H1 (cell line): ENCODE results near the gene PLD5. TPM values are rescaled to one million over a fixed set of nuclear protein-coding genes. Genes with fewer than 3 reads are reported as not detected.

Experiments
- CTCF ChIA-PET: fragments of 300-600 bp; sonication (Branson Sonifier 250); formaldehyde crosslinking; loops from one replicate; lab custom pipeline; 2021; ENCODE audit not compliant: partially characterized antibody; lab: Charles Lee
- POLR2A ChIA-PET: fragments of 300-600 bp; sonication (Branson Sonifier 250); formaldehyde crosslinking; loops from one replicate; lab custom pipeline; 2021; ENCODE audit warnings: inconsistent platforms; ENCODE audit not compliant: partially characterized antibody; lab: Charles Lee
- DNase-seq, 2 experiments: peaks; one replicate each; pipeline versions ENCODE4 v3.0.0 to v3.0.0-alpha.2; 2010 to 2022; ENCODE audit warnings: low spot score in 2 of 2, low read depth in 1 of 2, mixed read lengths in 1 of 2
- FAIRE-seq: peaks from 2 replicates; lab custom pipeline; 2011; peaks lifted over from hg19 to GRCh38; lab: Jason Lieb, UNC
- H2AFZ ChIP-seq: 2 replicates; pipeline ENCODE4 v1.8.1; 2012; ENCODE audit warnings: low read length, inconsistent platforms
- H2AK5ac ChIP-seq: 2 replicates; pipeline ENCODE4 v1.6.1; 2013; ENCODE audit warnings: low read depth, low read length
- H2BK120ac ChIP-seq: replicated peaks from 2 replicates; pipeline ENCODE3; 2013; ENCODE audit warnings: low read depth, low read length, inconsistent platforms
- H2BK12ac ChIP-seq: 2 replicates; pipeline ENCODE4 v1.6.1; 2013; ENCODE audit warnings: low read depth, low read length
- H2BK15ac ChIP-seq: 2 replicates; pipeline ENCODE4 v1.6.1; 2013; ENCODE audit warnings: low read length
- H2BK20ac ChIP-seq: 2 replicates; pipeline ENCODE4 v1.6.1; 2013; ENCODE audit warnings: low read length
- H2BK5ac ChIP-seq: 2 replicates; pipeline ENCODE4 v1.6.1; 2013; ENCODE audit warnings: low read depth, low read length
- H3K14ac ChIP-seq: 2 replicates; pipeline ENCODE4 v1.6.1; 2013; ENCODE audit warnings: inconsistent platforms; ENCODE audit not compliant: insufficient read length
- H3K18ac ChIP-seq: 2 replicates; pipeline ENCODE4 v1.6.1; 2013; ENCODE audit warnings: low read length; ENCODE audit errors: extremely low read depth
- H3K23ac ChIP-seq: 2 replicates; pipeline ENCODE4 v1.6.1; 2013; ENCODE audit warnings: inconsistent platforms; ENCODE audit not compliant: insufficient read length
- H3K23me2 ChIP-seq: 2 replicates; pipeline ENCODE4 v1.6.1; 2013; ENCODE audit warnings: low read depth, low read length
- H3K27ac ChIP-seq: 2 replicates; pipeline ENCODE4 v1.6.1; 2011; ENCODE audit warnings: low read depth, low read length, inconsistent platforms
- H3K27me3 ChIP-seq, 4 experiments: replicated peaks in 1 of 4; 1 replicate in 1 of 4; 2 replicates in 3 of 4; pipeline versions ENCODE4 v1.6.1 to v1.8.1; 2011 to 2013; ENCODE audit warnings: low read length in 3 of 4, mild to moderate bottlenecking in 3 of 4, inconsistent platforms in 2 of 4, mixed read lengths in 2 of 4, moderate library complexity in 1 of 4; ENCODE audit not compliant: control insufficient read depth in 3 of 4, insufficient read depth in 3 of 4; ENCODE audit errors: extremely low read depth in 1 of 4
- H3K36me3 ChIP-seq, 4 experiments: 2 replicates each; pipeline versions ENCODE4 v1.6.1 to v1.8.1; 2011 to 2013; ENCODE audit warnings: mild to moderate bottlenecking in 4 of 4, low read length in 3 of 4, moderate library complexity in 2 of 4, control low read depth in 1 of 4, inconsistent platforms in 1 of 4; ENCODE audit not compliant: insufficient read depth in 4 of 4, control insufficient read depth in 2 of 4
- H3K4ac ChIP-seq: replicated peaks from 2 replicates; pipeline ENCODE3; 2013; ENCODE audit warnings: low read length, low read depth, mixed read lengths, inconsistent platforms; ENCODE audit not compliant: insufficient read length
- H3K4me1 ChIP-seq, 4 experiments: replicated peaks in 1 of 4; 1 replicate in 1 of 4; 2 replicates in 3 of 4; pipeline versions ENCODE4 v1.6.1 to v1.8.1; 2011 to 2013; ENCODE audit warnings: low read length in 3 of 4, inconsistent platforms in 2 of 4, mixed read lengths in 1 of 4; ENCODE audit not compliant: insufficient read depth in 4 of 4, control insufficient read depth in 3 of 4
- H3K4me2 ChIP-seq, 2 experiments: 2 replicates each; pipeline versions ENCODE4 v1.6.1 to v1.8.1; 2011 to 2013; ENCODE audit warnings: low read depth in 2 of 2, low read length in 2 of 2, control low read depth in 1 of 2, inconsistent platforms in 1 of 2, mild to moderate bottlenecking in 1 of 2; ENCODE audit not compliant: insufficient read depth in 1 of 2
- H3K4me3 ChIP-seq, 4 experiments: fragments of 200-600, 300-600 bp in 1 of 4; sonication (generic), shearing (Covaris generic), sonication (Bioruptor Twin) in 1 of 4; 2 replicates each; pipeline versions ENCODE4 v1.5.1 to v1.8.1; 2011 to 2016; ENCODE audit warnings: low read length in 4 of 4, low read depth in 3 of 4, control low read depth in 2 of 4, inconsistent platforms in 2 of 4, mild to moderate bottlenecking in 2 of 4, mixed read lengths in 1 of 4, moderate library complexity in 1 of 4; ENCODE audit not compliant: insufficient read depth in 2 of 4; ENCODE audit errors: extremely low read depth in 1 of 4
- H3K56ac ChIP-seq: replicated peaks from 2 replicates; pipeline ENCODE3; 2013; ENCODE audit warnings: low read depth, mild to moderate bottlenecking, mixed read lengths, low read length, inconsistent platforms; ENCODE audit not compliant: insufficient read length
- H3K79me1 ChIP-seq: 2 replicates; pipeline ENCODE4 v1.6.1; 2013; ENCODE audit warnings: low read depth, low read length, control low read depth
- H3K79me2 ChIP-seq, 2 experiments: 2 replicates each; pipeline versions ENCODE4 v1.6.1 to v1.8.1; 2012 to 2013; ENCODE audit warnings: low read length in 2 of 2, mild to moderate bottlenecking in 2 of 2, inconsistent platforms in 1 of 2; ENCODE audit not compliant: insufficient read depth in 2 of 2, control insufficient read depth in 1 of 2
- H3K9ac ChIP-seq, 4 experiments: replicated peaks in 1 of 4; 1 replicate in 1 of 4; 2 replicates in 3 of 4; pipeline versions ENCODE4 v1.6.1 to v1.8.1; 2011 to 2013; ENCODE audit warnings: low read depth in 3 of 4, low read length in 3 of 4, control low read depth in 2 of 4, mild to moderate bottlenecking in 2 of 4, moderate library complexity in 2 of 4, inconsistent platforms in 1 of 4; ENCODE audit errors: extremely low read depth in 1 of 4
- H3K9me3 ChIP-seq, 2 experiments: 2 replicates each; pipeline versions ENCODE4 v1.6.1 to v1.8.1; 2012 to 2013; ENCODE audit warnings: mild to moderate bottlenecking in 2 of 2, moderate library complexity in 2 of 2, control low read depth in 1 of 2, inconsistent platforms in 1 of 2, low read depth in 1 of 2, low read length in 1 of 2, mixed read lengths in 1 of 2; ENCODE audit not compliant: insufficient read depth in 2 of 2
- H4K20me1 ChIP-seq, 2 experiments: replicated peaks in 1 of 2; 2 replicates each; pipeline versions ENCODE3 to v1.8.1; 2011 to 2013; ENCODE audit warnings: inconsistent platforms in 2 of 2, low read length in 2 of 2, mild to moderate bottlenecking in 1 of 2; ENCODE audit not compliant: insufficient read depth in 2 of 2, control insufficient read depth in 1 of 2
- H4K5ac ChIP-seq: 2 replicates; pipeline ENCODE4 v1.6.1; 2013; ENCODE audit warnings: low read length, low read depth, mixed read lengths, inconsistent platforms; ENCODE audit not compliant: insufficient read length
- H4K8ac ChIP-seq: 2 replicates; pipeline ENCODE4 v1.8.0; 2013; ENCODE audit warnings: mild to moderate bottlenecking, moderate library complexity, low read length, inconsistent platforms; ENCODE audit not compliant: insufficient read depth; ENCODE audit errors: extremely low read depth
- H4K91ac ChIP-seq: replicated peaks from 2 replicates; pipeline ENCODE3; 2013; ENCODE audit warnings: low read length, mixed read lengths, inconsistent platforms; ENCODE audit not compliant: insufficient read length
- BACH1 ChIP-seq: IDR thresholded peaks from 2 replicates; pipeline ENCODE4 v1.6.1; 2012; ENCODE audit warnings: low read length, improper control_type of control experiment
- CREB1 ChIP-seq: IDR thresholded peaks from 2 replicates; pipeline ENCODE4 v1.6.1; 2012; ENCODE audit warnings: inconsistent platforms
- CTCF ChIP-seq, 3 experiments: IDR thresholded peaks; 1 replicate in 2 of 3; 2 replicates in 1 of 3; pipeline versions ENCODE4 v1.5.1 to v1.6.1; 2011; ENCODE audit warnings: low read length in 3 of 3, mild to moderate bottlenecking in 3 of 3, inconsistent platforms in 2 of 3, low read depth in 1 of 3, moderate library complexity in 1 of 3; ENCODE audit not compliant: insufficient read depth in 1 of 3; ENCODE audit errors: control extremely low read depth in 1 of 3
- EGR1 ChIP-seq: IDR thresholded peaks from 2 replicates; pipeline ENCODE4 v1.6.1; 2011; ENCODE audit warnings: low read depth, low read length, borderline replicate concordance
- FOSL1 ChIP-seq: IDR thresholded peaks from 2 replicates; pipeline ENCODE4 v1.6.1; 2011; ENCODE audit warnings: mild to moderate bottlenecking, low read depth, low read length, moderate library complexity; ENCODE audit not compliant: insufficient read depth
- GTF2F1 ChIP-seq: IDR thresholded peaks from 2 replicates; pipeline ENCODE4 v1.6.1; 2012; ENCODE audit warnings: low read depth, low read length, improper control_type of control experiment, borderline replicate concordance
- HDAC2 ChIP-seq, 2 experiments: fragments of 300-600 bp in 1 of 2; sonication (generic) in 1 of 2; IDR thresholded peaks; 2 replicates each; pipeline ENCODE4 v1.6.1; 2011 to 2012; ENCODE audit warnings: low read depth in 2 of 2, low read length in 2 of 2, mild to moderate bottlenecking in 2 of 2, moderate library complexity in 2 of 2, borderline replicate concordance in 1 of 2, inconsistent platforms in 1 of 2
- JUN ChIP-seq: IDR thresholded peaks from 2 replicates; pipeline ENCODE4 v1.6.1; 2011; ENCODE audit warnings: low read depth, mild to moderate bottlenecking, improper control_type of control experiment, low read length
- JUND ChIP-seq: IDR thresholded peaks from 2 replicates; pipeline ENCODE4 v1.6.1; 2011; ENCODE audit warnings: mild to moderate bottlenecking, improper control_type of control experiment, low read length
- KDM1A ChIP-seq: fragments of 200-600, 300-600 bp; sonication (generic); IDR thresholded peaks from 2 replicates; pipeline ENCODE4 v1.7.1; 2016; ENCODE audit warnings: mild to moderate bottlenecking, low read length, borderline replicate concordance
- POU5F1 ChIP-seq: IDR thresholded peaks from 2 replicates; pipeline ENCODE4 v1.6.1; 2011; ENCODE audit warnings: low read depth, mild to moderate bottlenecking, low read length, moderate library complexity
- WGBS, 2 experiments: shearing (Covaris generic) in 1 of 2; methylation state at CpG; one replicate each; pipeline versions ENCODE4 v1.1.6 to v1.1.7; 2013 to 2015; ENCODE audit warnings: low lambda C conversion rate in 2 of 2, mixed read lengths in 2 of 2, inconsistent platforms in 1 of 2, low coverage in 1 of 2, missing lambda C conversion rate in 1 of 2; ENCODE audit not compliant: insufficient replicate concordance in 2 of 2, insufficient coverage in 1 of 2, insufficient read length in 1 of 2; ENCODE audit errors: extremely low coverage in 1 of 2, missing lambda C conversion rate in 1 of 2; 5-methylcytosine and 5-hydroxymethylcytosine counted together
- polyA plus RNA-seq, 7 experiments: library from polyadenylated mRNA; depleted of rRNA in 3 of 7; stranded (reverse) in 5 of 7; unstranded in 2 of 7; fragments of >200 nt in 5 of 7; fragments of 200-250 nt in 2 of 7; gene quantifications; 1 replicate in 5 of 7; 2 replicates in 1 of 7; 4 replicates in 1 of 7; pipeline versions ENCODE4 v1.2.1 to v1.2.3, GENCODE V29; 2011 to 2013; ENCODE audit warnings: missing spikeins in 2 of 7, mixed read lengths in 2 of 7
- total RNA-seq: library from RNA; stranded (reverse); fragmentation: NEBNext Ultra II Directional; extraction: Animal tissue kit (Norgen Biotek cat#: 25700); gene quantifications from 2 replicates; pipeline ENCODE4 v1.2.1, GENCODE V29; 2021
- TF ChIP-seq, protein P1 (sequence below): IDR thresholded peaks from 2 replicates; pipeline ENCODE4 v1.6.1; 2012; ENCODE audit warnings: inconsistent platforms

PLD5 gene
- total and polyA plus RNA-seq, 2 of the 8 experiments (the other 6 are each of a cell fraction or from before 2014, with no cell fraction given) = 0.86 to 8.5 TPM

GRCh38 chr1:242240691-242241090 is 283.8 kb downstream of the PLD5 start:
- Histone ChIP-seq H3K27me3 (no peaks in the 10 kb centered on the region; a peak in 1 of 7 replicates), H2BK5ac (no peak overlapping the region), H4K91ac (no peak overlapping the region), H3K23me2 (no peaks in the 10 kb centered on the region), H3K4me1 (peaks cover 0 to 5% (median 2%) of the 10 kb centered on the region in 4 experiments; a peak in 4 of 7 replicates), H4K8ac (no peak overlapping the region), H3K14ac (no peak overlapping the region), H2AK5ac (no peak overlapping the region), H2BK15ac (no peak overlapping the region), H3K4ac (no peak overlapping the region), H3K9me3 (0 out of 4 replicates have a peak, but pooled peaks cover 0 to 2% of the 10 kb centered on the region in 2 experiments), H2BK120ac (no peak overlapping the region), H2BK20ac (no peak overlapping the region), H2BK12ac (no peak overlapping the region), H2AFZ (no peak overlapping the region), H3K56ac (no peak overlapping the region), H3K18ac (no peak overlapping the region), H3K79me2 (no peaks in the 10 kb centered on the region), H3K36me3 (no peaks in the 10 kb centered on the region), H3K23ac (no peak overlapping the region), H3K9ac (no peak overlapping the region), H3K27ac (no peak overlapping the region), H4K20me1 (no peaks in the 10 kb centered on the region), H3K4me3 (no peak overlapping the region), H3K79me1 (no peaks in the 10 kb centered on the region), H4K5ac (no peak overlapping the region), H3K4me2 (no peak overlapping the region)
- 91% methylated on average over 6 of the region's 6 CpGs; no CpG with 5 or more reads in 1 of the 2 experiments for WGBS, 2 experiments
- DNase-seq = no peak
- ChIA-PET POLR2A (no interaction called here), CTCF (no interaction called here)
- FAIRE-seq = no peak
- no peak for TF ChIP-seq FOSL1
- no peak for TF ChIP-seq POU5F1
- no peak for TF ChIP-seq CREB1
- TF ChIP-seq, protein P1, sequence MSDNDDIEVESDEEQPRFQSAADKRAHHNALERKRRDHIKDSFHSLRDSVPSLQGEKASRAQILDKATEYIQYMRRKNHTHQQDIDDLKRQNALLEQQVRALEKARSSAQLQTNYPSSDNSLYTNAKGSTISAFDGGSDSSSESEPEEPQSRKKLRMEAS = no peak
- TF ChIP-seq KDM1A = no peak
- no peak for TF ChIP-seq GTF2F1
- no peak for TF ChIP-seq JUND
- no peak for TF ChIP-seq JUN
- no peak for TF ChIP-seq BACH1
- no peak for TF ChIP-seq HDAC2 (IDR thresholded peaks at IDR 0.05; ENCODE audit: borderline replicate concordance in 1 of 2, low read depth in 2 of 2, low read length in 2 of 2)
- no peak for TF ChIP-seq EGR1
- no peak for TF ChIP-seq CTCF (IDR thresholded peaks at IDR 0.05; ENCODE audit: control extremely low read depth in 1 of 3, insufficient read depth in 1 of 3, low read depth in 1 of 3, low read length in 3 of 3)
